ENCODE results near the gene CACNG1. TPM values are rescaled to one million over a fixed set of nuclear protein-coding genes. Genes with fewer than 3 reads are reported as not detected.

CACNG1 gene
- total RNA-seq, 1 experiment from 2014 or later = not detected

GRCh38 chr17:67041531-67041930, 2.8 kb upstream of the CACNG1 start:
- H3K4me1 ChIP-seq (ENCODE audit: low read length) = no peaks in the 10 kb centered on the region
- no peak overlapping the region for H2AFZ ChIP-seq (ENCODE audit: low read length)
- H3K79me2 ChIP-seq (ENCODE audit: low read length) = no peaks in the 10 kb centered on the region
- no peak for DNase-seq
- no peak overlapping the region for H3K4me3 ChIP-seq (ENCODE audit: low read length)
- H3K9me2 ChIP-seq (replicated peaks; ENCODE audit: insufficient read depth, low read length) = no peaks in the 10 kb centered on the region
- no peaks in the 10 kb centered on the region for H3K9me3 ChIP-seq (ENCODE audit: low read length)
- H3K36me3 ChIP-seq (ENCODE audit: insufficient read depth, low read length) = no peaks in the 10 kb centered on the region
- no peak overlapping the region for H3K27ac ChIP-seq (ENCODE audit: low read length)
- no peaks in the 10 kb centered on the region for H4K20me1 ChIP-seq (ENCODE audit: insufficient read depth, low read depth, low read length)
- H3K9ac ChIP-seq (ENCODE audit: low read length) = no peak overlapping the region
- H3K4me2 ChIP-seq (ENCODE audit: low read depth, low read length, poor library complexity, severe bottlenecking) = no peak overlapping the region
- no peaks in the 10 kb centered on the region for H3K27me3 ChIP-seq (ENCODE audit: low read length)

DNA sequence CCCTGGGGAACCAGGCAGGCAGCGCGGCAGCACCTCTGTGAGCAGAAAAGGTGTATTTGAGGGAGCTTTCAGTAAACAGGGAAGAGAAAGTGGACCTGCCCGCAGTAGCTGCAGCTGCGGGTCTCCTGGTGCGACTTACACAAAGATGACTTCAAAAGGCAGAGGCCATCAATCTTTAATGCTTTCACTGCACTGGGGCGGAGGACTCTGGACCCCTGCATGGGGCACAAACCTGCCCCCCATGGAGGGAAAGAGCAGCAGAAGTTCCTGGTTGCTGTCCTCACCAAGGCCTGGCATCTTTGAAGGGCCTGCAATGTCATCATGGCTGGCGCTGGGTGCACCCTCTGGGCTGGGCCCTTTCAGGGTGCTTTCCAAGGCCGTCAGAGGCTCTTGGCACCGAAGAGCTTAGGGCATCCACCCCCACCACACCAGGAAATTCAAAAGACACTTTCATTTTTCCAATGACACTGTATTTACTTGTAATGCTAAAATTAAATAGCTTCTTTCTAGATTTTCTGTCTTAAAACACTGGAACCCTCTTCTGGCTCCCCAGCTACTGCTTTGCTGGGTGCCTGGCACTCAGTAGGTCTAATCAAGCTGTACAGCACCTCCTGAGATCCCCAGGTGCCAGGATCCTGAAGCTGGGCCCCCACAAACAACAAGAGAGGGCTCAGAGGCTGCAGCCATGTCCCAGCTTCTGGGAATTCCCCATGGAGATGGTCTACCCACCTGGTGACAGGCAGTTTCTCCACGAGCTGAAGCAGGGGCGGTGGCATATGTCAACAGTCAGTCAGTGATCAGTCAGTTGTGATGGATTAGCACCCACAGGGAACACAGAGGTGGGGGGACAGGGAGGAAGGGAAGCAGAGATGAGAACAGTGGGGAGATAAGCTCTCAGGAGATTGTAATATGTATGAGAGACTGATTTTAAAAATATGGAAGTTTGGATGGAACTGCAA, 2.1 kb upstream of the CACNG1 start:
- Histone ChIP-seq H3K9ac (ENCODE audit: low read length) (no peak overlapping the region), H3K9me3 (ENCODE audit: low read length) (no peaks in the 10 kb centered on the region), H3K36me3 (ENCODE audit: insufficient read depth, low read length) (no peaks in the 10 kb centered on the region), H3K79me2 (ENCODE audit: low read length) (no peaks in the 10 kb centered on the region), H3K27me3 (ENCODE audit: low read length) (no peaks in the 10 kb centered on the region), H3K4me1 (ENCODE audit: low read length) (no peaks in the 10 kb centered on the region), H3K4me3 (ENCODE audit: low read length) (no peak overlapping the region), H3K4me2 (ENCODE audit: low read depth, low read length, poor library complexity, severe bottlenecking) (no peak overlapping the region), H3K9me2 (replicated peaks; ENCODE audit: insufficient read depth, low read length) (no peaks in the 10 kb centered on the region), H4K20me1 (ENCODE audit: insufficient read depth, low read depth, low read length) (no peaks in the 10 kb centered on the region), H2AFZ (ENCODE audit: low read length) (no peak overlapping the region), H3K27ac (ENCODE audit: low read length) (no peak overlapping the region)
- DNase-seq = no peak

DNA sequence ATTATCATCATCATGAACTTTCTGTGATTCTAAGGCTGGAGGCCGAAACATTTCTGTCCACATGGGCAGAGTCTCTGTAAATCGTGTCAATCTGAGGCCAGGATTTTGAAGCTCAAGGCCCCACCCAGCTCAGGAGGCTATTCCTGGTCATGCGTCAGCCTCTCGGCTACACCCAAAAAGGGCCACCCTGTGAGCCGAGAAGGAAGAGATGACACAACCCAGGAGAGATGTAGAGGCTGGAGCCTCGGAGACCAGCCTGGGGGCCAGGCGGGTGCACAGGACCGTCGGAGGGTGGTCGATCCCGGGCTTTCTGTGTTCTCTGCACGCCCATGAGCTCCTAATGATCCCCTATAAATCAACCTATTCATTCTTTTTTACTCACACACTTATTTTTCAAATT, 1.1 kb upstream of the CACNG1 start:
- Histone ChIP-seq H3K27me3 (ENCODE audit: low read length) (0 out of 2 replicates have a peak, but pooled peaks cover 3% of the 10 kb centered on the region), H3K36me3 (ENCODE audit: insufficient read depth, low read length) (no peaks in the 10 kb centered on the region), H3K4me1 (ENCODE audit: low read length) (no peaks in the 10 kb centered on the region), H3K9me2 (replicated peaks; ENCODE audit: insufficient read depth, low read length) (no peaks in the 10 kb centered on the region), H3K27ac (ENCODE audit: low read length) (no peak overlapping the region), H3K79me2 (ENCODE audit: low read length) (no peaks in the 10 kb centered on the region), H4K20me1 (ENCODE audit: insufficient read depth, low read depth, low read length) (no peaks in the 10 kb centered on the region), H2AFZ (ENCODE audit: low read length) (no peak overlapping the region), H3K9ac (ENCODE audit: low read length) (no peak overlapping the region), H3K4me3 (ENCODE audit: low read length) (no peak overlapping the region), H3K9me3 (ENCODE audit: low read length) (no peaks in the 10 kb centered on the region), H3K4me2 (ENCODE audit: low read depth, low read length, poor library complexity, severe bottlenecking) (no peak overlapping the region)
- no peak for DNase-seq

GRCh38 chr17:67044940-67045339, 586 bp downstream of the CACNG1 start:
- Histone ChIP-seq H3K27ac (ENCODE audit: low read length) (no peak overlapping the region), H3K36me3 (ENCODE audit: insufficient read depth, low read length) (no peaks in the 10 kb centered on the region), H3K4me2 (ENCODE audit: low read depth, low read length, poor library complexity, severe bottlenecking) (no peak overlapping the region), H3K27me3 (ENCODE audit: low read length) (peaks cover 3% of the 10 kb centered on the region; the same call in 1 of the 2 replicates), H3K9me2 (replicated peaks; ENCODE audit: insufficient read depth, low read length) (no peaks in the 10 kb centered on the region), H3K9ac (ENCODE audit: low read length) (no peak overlapping the region), H4K20me1 (ENCODE audit: insufficient read depth, low read depth, low read length) (no peaks in the 10 kb centered on the region), H3K9me3 (ENCODE audit: low read length) (peaks cover 5% of the 10 kb centered on the region; the same call in 1 of the 2 replicates), H2AFZ (ENCODE audit: low read length) (no peak overlapping the region), H3K4me1 (ENCODE audit: low read length) (no peaks in the 10 kb centered on the region), H3K4me3 (ENCODE audit: low read length) (no peak overlapping the region), H3K79me2 (ENCODE audit: low read length) (no peaks in the 10 kb centered on the region)
- DNase-seq = no peak

GRCh38 chr17:67046398-67046797, 2.0 kb downstream of the CACNG1 start:
- peaks cover 3% of the 10 kb centered on the region; the same call in 1 of the 2 replicates for H3K27me3 ChIP-seq (ENCODE audit: low read length)
- no peak overlapping the region for H2AFZ ChIP-seq (ENCODE audit: low read length)
- no peak overlapping the region for H3K27ac ChIP-seq (ENCODE audit: low read length)
- H3K79me2 ChIP-seq (ENCODE audit: low read length) = no peaks in the 10 kb centered on the region
- H3K9me3 ChIP-seq (ENCODE audit: low read length) = peaks cover 5% of the 10 kb centered on the region; the same call in 1 of the 2 replicates
- H3K4me2 ChIP-seq (ENCODE audit: low read depth, low read length, poor library complexity, severe bottlenecking) = no peak overlapping the region
- H4K20me1 ChIP-seq (ENCODE audit: insufficient read depth, low read depth, low read length) = no peaks in the 10 kb centered on the region
- no peaks in the 10 kb centered on the region for H3K9me2 ChIP-seq (replicated peaks; ENCODE audit: insufficient read depth, low read length)
- DNase-seq = no peak
- H3K9ac ChIP-seq (ENCODE audit: low read length) = no peak overlapping the region
- H3K36me3 ChIP-seq (ENCODE audit: insufficient read depth, low read length) = no peaks in the 10 kb centered on the region
- no peaks in the 10 kb centered on the region for H3K4me1 ChIP-seq (ENCODE audit: low read length)
- H3K4me3 ChIP-seq (ENCODE audit: low read length) = no peak overlapping the region

DNA sequence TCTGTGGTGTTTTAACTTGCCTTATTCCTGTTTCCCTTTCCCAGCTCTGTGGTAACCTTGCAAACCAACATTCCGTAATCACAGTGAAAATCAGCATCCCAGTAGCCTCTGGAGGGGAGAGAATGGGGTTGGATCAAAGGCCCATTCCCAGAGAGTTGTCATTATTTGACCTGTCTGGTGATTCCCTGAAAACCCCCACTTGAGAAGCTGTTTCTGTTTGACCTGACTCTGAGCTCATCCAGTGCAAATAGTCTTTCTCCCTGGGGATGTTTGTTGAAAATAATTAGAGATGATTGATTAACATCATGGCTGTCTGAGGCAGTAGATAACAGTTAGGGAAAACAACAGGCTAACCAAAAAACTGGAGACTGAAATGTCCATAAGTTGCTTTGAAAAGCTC, 3.0 kb downstream of the CACNG1 start:
- Histone ChIP-seq H3K36me3 (ENCODE audit: insufficient read depth, low read length) (no peaks in the 10 kb centered on the region), H3K9me3 (ENCODE audit: low read length) (peaks cover 5% of the 10 kb centered on the region; the same call in 1 of the 2 replicates), H3K27ac (ENCODE audit: low read length) (no peak overlapping the region), H3K9ac (ENCODE audit: low read length) (no peak overlapping the region), H3K27me3 (ENCODE audit: low read length) (peaks cover 3% of the 10 kb centered on the region; the same call in 1 of the 2 replicates), H3K4me3 (ENCODE audit: low read length) (no peak overlapping the region), H4K20me1 (ENCODE audit: insufficient read depth, low read depth, low read length) (no peaks in the 10 kb centered on the region), H3K79me2 (ENCODE audit: low read length) (no peaks in the 10 kb centered on the region), H3K4me2 (ENCODE audit: low read depth, low read length, poor library complexity, severe bottlenecking) (no peak overlapping the region), H2AFZ (ENCODE audit: low read length) (no peak overlapping the region), H3K4me1 (ENCODE audit: low read length) (no peaks in the 10 kb centered on the region), H3K9me2 (replicated peaks; ENCODE audit: insufficient read depth, low read length) (no peaks in the 10 kb centered on the region)
- DNase-seq = no peak

GRCh38 chr17:67049025-67049739, 4.8 kb downstream of the CACNG1 start:
- no peaks in the 10 kb centered on the region for H3K79me2 ChIP-seq (ENCODE audit: low read length)
- no peaks in the 10 kb centered on the region for H3K36me3 ChIP-seq (ENCODE audit: insufficient read depth, low read length)
- H3K9me2 ChIP-seq (replicated peaks; ENCODE audit: insufficient read depth, low read length) = no peaks in the 10 kb centered on the region
- H3K27me3 ChIP-seq (ENCODE audit: low read length) = peaks cover 3% of the 10 kb centered on the region; the same call in 1 of the 2 replicates
- no peak overlapping the region for H3K9ac ChIP-seq (ENCODE audit: low read length)
- H3K4me2 ChIP-seq (ENCODE audit: low read depth, low read length, poor library complexity, severe bottlenecking) = no peak overlapping the region
- no peaks in the 10 kb centered on the region for H3K4me1 ChIP-seq (ENCODE audit: low read length)
- peaks cover 5% of the 10 kb centered on the region; the same call in 1 of the 2 replicates for H3K9me3 ChIP-seq (ENCODE audit: low read length)
- no peak overlapping the region for H2AFZ ChIP-seq (ENCODE audit: low read length)
- H3K4me3 ChIP-seq (ENCODE audit: low read length) = no peak overlapping the region
- H3K27ac ChIP-seq (ENCODE audit: low read length) = no peak overlapping the region
- no peaks in the 10 kb centered on the region for H4K20me1 ChIP-seq (ENCODE audit: insufficient read depth, low read depth, low read length)
- no peak for DNase-seq

- Histone ChIP-seq H3K36me3 (ENCODE audit: insufficient read depth, low read length) (no peaks in the 10 kb centered on the region), H3K9ac (ENCODE audit: low read length) (no peak overlapping the region), H3K4me1 (ENCODE audit: low read length) (no peaks in the 10 kb centered on the region), H3K9me3 (ENCODE audit: low read length) (peaks cover 5% of the 10 kb centered on the region; the same call in 1 of the 2 replicates), H3K9me2 (replicated peaks; ENCODE audit: insufficient read depth, low read length) (no peaks in the 10 kb centered on the region), H3K27me3 (ENCODE audit: low read length) (peaks cover 3% of the 10 kb centered on the region; the same call in 1 of the 2 replicates), H3K4me3 (ENCODE audit: low read length) (no peak overlapping the region), H3K27ac (ENCODE audit: low read length) (no peak overlapping the region), H3K79me2 (ENCODE audit: low read length) (no peaks in the 10 kb centered on the region), H2AFZ (ENCODE audit: low read length) (no peak overlapping the region), H4K20me1 (ENCODE audit: insufficient read depth, low read depth, low read length) (no peaks in the 10 kb centered on the region), H3K4me2 (ENCODE audit: low read depth, low read length, poor library complexity, severe bottlenecking) (no peak overlapping the region)
- DNase-seq = no peak
These were observed 5.7 kb downstream of the CACNG1 start for GRCh38 chr17:67050066-67050465.

Data from Karpas-422 (cell line).